Lung (tissue), 12 donors: ENCODE data around the gene ERI3. TPM values are rescaled to one million over a fixed set of nuclear protein-coding genes. Genes with fewer than 3 reads are reported as not detected.

Experiments used
- ATAC-seq: fragments of 200-7000 bp; cut with Tn5 transposase; one replicate; pipeline ENCODE4 v1.9.1; 2020; ENCODE audit warnings: moderate number of reproducible peaks; ENCODE audit not compliant: insufficient read depth, low FRiP score
- DNase-seq, 3 donors: peaks; one replicate each; pipeline ENCODE4 v3.0.0-alpha.2; 2013 to 2017
- H3K27ac ChIP-seq, 2 donors: one replicate each; pipeline ENCODE4 v1.5.1; 2013; ENCODE audit warnings: mild to moderate bottlenecking in 2 of 2, moderate library complexity in 2 of 2, control low read depth in 1 of 2, inconsistent platforms in 1 of 2, low read depth in 1 of 2, low read length in 1 of 2
- H3K27me3 ChIP-seq, 3 donors: one replicate each; pipeline ENCODE4 v1.5.1; 2013; ENCODE audit warnings: low read length in 2 of 3; ENCODE audit not compliant: control insufficient read depth in 3 of 3, insufficient read depth in 3 of 3
- H3K36me3 ChIP-seq, 4 donors: one replicate each; pipeline ENCODE4 v1.5.1; 2013; ENCODE audit warnings: low read length in 4 of 4, mild to moderate bottlenecking in 1 of 4, moderate library complexity in 1 of 4; ENCODE audit not compliant: control insufficient read depth in 4 of 4, insufficient read depth in 4 of 4
- H3K4me1 ChIP-seq, 5 donors: one replicate each; pipeline ENCODE4 v1.5.1; 2013; ENCODE audit warnings: low read length in 5 of 5, mild to moderate bottlenecking in 2 of 5, moderate library complexity in 1 of 5; ENCODE audit not compliant: control insufficient read depth in 5 of 5, insufficient read depth in 5 of 5
- H3K4me3 ChIP-seq: one replicate; pipeline ENCODE4 v1.5.1; 2013; ENCODE audit warnings: mild to moderate bottlenecking, control low read depth, moderate library complexity
- H3K9ac ChIP-seq, 2 donors: one replicate each; pipeline ENCODE4 v1.5.1; 2013; ENCODE audit warnings: low read length in 2 of 2, control low read depth in 1 of 2; ENCODE audit not compliant: insufficient read depth in 1 of 2
- H3K9me3 ChIP-seq, 4 donors: one replicate each; pipeline ENCODE4 v1.5.1; 2013; ENCODE audit warnings: low read length in 3 of 4, mild to moderate bottlenecking in 1 of 4, moderate library complexity in 1 of 4; ENCODE audit not compliant: control insufficient read depth in 4 of 4, insufficient read depth in 3 of 4
- CTCF ChIP-seq: IDR thresholded peaks from 2 replicates; pipeline ENCODE4 v1.5.1; 2012; ENCODE audit warnings: mild to moderate bottlenecking; ENCODE audit errors: control extremely low read depth, extremely low read depth
- WGBS, 2 donors: extraction: QIAGEN DNeasy Blood & Tissue Kit; methylation state at CpG; one replicate each; pipeline ENCODE4 v1.1.7; 2013; 5-methylcytosine and 5-hydroxymethylcytosine counted together
- polyA plus RNA-seq, 2 donors: library from polyadenylated mRNA; stranded (reverse); fragments of 200-250 nt; gene quantifications; one replicate each; pipeline ENCODE4 v1.2.1, GENCODE V29; 2013
- total RNA-seq, 2 donors: library from RNA; depleted of rRNA in 1 of 2; stranded (reverse); fragments of >200 nt in 1 of 2; gene quantifications; one replicate each; pipeline ENCODE4 v1.2.1, GENCODE V29; 2014 to 2021
- donor health status: control.
- donor health status: control.
- donor health status: Bipolar disorder and iron deficiency.
- donor health status: healthy.
- donor health status: DM: yes; HTN: yes; CAD: no.

Gene ERI3
- total and polyA plus RNA-seq, 4 donors = 26.6 to 56.2 (median 40.8) TPM

GRCh38 chr1:44233593-44233992, 121.5 kb downstream of the ERI3 start:
- Histone ChIP-seq H3K36me3 (peaks cover 0 to 3% (median 1%) of the 10 kb centered on the region in 4 donors), H3K4me1 (peaks cover 0 to under 1% (median 0%) of the 10 kb centered on the region in 5 donors), H3K27me3 (no peaks in the 10 kb centered on the region), H3K4me3 (no peak overlapping the region), H3K27ac (no peak overlapping the region), H3K9me3 (no peaks in the 10 kb centered on the region), H3K9ac (no peak overlapping the region)
- ATAC-seq = no peak
- DNase-seq = no peak
- 88 to 96% methylated on average over 1 of the region's 1 CpG for WGBS, 2 donors
- TF ChIP-seq CTCF = no peak

GRCh38 chr1:44230796-44231195, 124.3 kb downstream of the ERI3 start:
- no peaks in the 10 kb centered on the region for H3K4me1 ChIP-seq
- WGBS, 2 donors = 95 to 97% methylated on average over 3 of the region's 3 CpGs
- no peaks in the 10 kb centered on the region for H3K27me3 ChIP-seq
- peaks cover 0 to 4% (median 0%) of the 10 kb centered on the region in 4 donors for H3K36me3 ChIP-seq
- H3K9ac ChIP-seq = no peak overlapping the region
- DNase-seq (no peak), ATAC-seq (no peak)
- TF ChIP-seq CTCF = no peak
- no peak overlapping the region for H3K4me3 ChIP-seq
- H3K27ac ChIP-seq = no peak overlapping the region
- H3K9me3 ChIP-seq = no peaks in the 10 kb centered on the region

- Histone ChIP-seq H3K4me3 (no peak overlapping the region), H3K9ac (no peak overlapping the region), H3K36me3 (peaks cover 0 to 4% (median 0%) of the 10 kb centered on the region in 4 donors), H3K27me3 (no peaks in the 10 kb centered on the region), H3K27ac (no peak overlapping the region), H3K4me1 (no peaks in the 10 kb centered on the region), H3K9me3 (no peaks in the 10 kb centered on the region)
- no peak for TF ChIP-seq CTCF
- ATAC-seq (no peak), DNase-seq (no peak)
- 97% methylated on average over 16 of the region's 16 CpGs for WGBS, 2 donors
These were observed 125.5 kb downstream of the ERI3 start for GRCh38 chr1:44229435-44230167.
